CD4-positive, CD25-positive, alpha-beta regulatory T cell (primary cell): ENCODE measurements around the gene TRIM74. TPM values are rescaled to one million over a fixed set of nuclear protein-coding genes. Genes with fewer than 3 reads are reported as not detected.
A peak's percentile ranks its signal among the peaks of the same experiment; 100 is the strongest.
"Not testable (repeated sequence)": the region's sequence is repeated elsewhere in the genome, so short reads cannot be mapped to it uniquely, and the experiment has no call there.

Experiments
- ATAC-seq, 2 donors: fragments of 150-1000 bp; cut with Tn5 transposase; one replicate each; pipeline ENCODE4 v1.10.0; 2021; ENCODE audit warnings: low read depth in 2 of 2, moderate number of reproducible peaks in 2 of 2, moderate library complexity in 1 of 2
- DNase-seq, 3 donors: peaks; one replicate each; pipeline versions ENCODE4 v3.0.0 to v3.0.0-alpha.2; 2012 to 2022; ENCODE audit warnings: mixed read lengths in 1 of 3
- H3K27ac ChIP-seq: one replicate; pipeline ENCODE4 v1.7.0; 2013; ENCODE audit warnings: mild to moderate bottlenecking, low read length; ENCODE audit not compliant: insufficient read depth, poor library complexity, severe bottlenecking
- H3K27me3 ChIP-seq: one replicate; pipeline ENCODE4 v1.7.0; 2013; ENCODE audit warnings: low read length; ENCODE audit not compliant: control insufficient read depth, insufficient read depth
- H3K36me3 ChIP-seq: one replicate; pipeline ENCODE4 v1.7.0; 2013; ENCODE audit warnings: mild to moderate bottlenecking, low read length, moderate library complexity; ENCODE audit not compliant: control insufficient read depth, insufficient read depth
- H3K4me1 ChIP-seq: 2 replicates; pipeline ENCODE4 v1.7.0; 2013; ENCODE audit warnings: mild to moderate bottlenecking, low read length; ENCODE audit not compliant: insufficient read depth, control insufficient read depth, poor library complexity, severe bottlenecking
- H3K4me3 ChIP-seq: one replicate; pipeline ENCODE4 v1.7.0; 2013; ENCODE audit warnings: low read depth, mild to moderate bottlenecking, low read length, moderate library complexity
- H3K9me3 ChIP-seq, 2 experiments: 1 replicate in 1 of 2; 2 replicates in 1 of 2; pipeline ENCODE4 v1.7.0; 2013; ENCODE audit warnings: low read length in 2 of 2, mild to moderate bottlenecking in 1 of 2, moderate library complexity in 1 of 2; ENCODE audit not compliant: control insufficient read depth in 2 of 2
- H3K27ac Mint-ChIP-seq, 3 donors: one replicate each; pipeline ENCODE4 v1.8.0; 2020 to 2022; ENCODE audit warnings: mild to moderate bottlenecking in 3 of 3, mixed read lengths in 3 of 3, moderate library complexity in 2 of 3
- H3K27me3 Mint-ChIP-seq: one replicate; pipeline ENCODE4 v1.8.0; 2022; ENCODE audit warnings: mild to moderate bottlenecking, mixed read lengths
- H3K36me3 Mint-ChIP-seq: one replicate; pipeline ENCODE4 v1.8.0; 2020; ENCODE audit warnings: mixed read lengths
- H3K4me1 Mint-ChIP-seq, 4 donors: one replicate each; pipeline ENCODE4 v1.8.0; 2020 to 2022; ENCODE audit warnings: mixed read lengths in 4 of 4, mild to moderate bottlenecking in 1 of 4
- H3K4me3 Mint-ChIP-seq, 4 donors: one replicate each; pipeline ENCODE4 v1.8.0; 2020 to 2022; ENCODE audit warnings: mild to moderate bottlenecking in 4 of 4, mixed read lengths in 4 of 4, moderate library complexity in 3 of 4
- H3K9me3 Mint-ChIP-seq, 7 donors: one replicate each; pipeline ENCODE4 v1.8.0; 2020 to 2022; ENCODE audit warnings: mixed read lengths in 7 of 7, mild to moderate bottlenecking in 3 of 7, moderate library complexity in 2 of 7
- polyA plus RNA-seq, 4 donors: library from polyadenylated mRNA; unstranded; fragments of 300-500 nt; fragmentation: Illumina TruSeq; gene quantifications; one replicate each; pipeline ENCODE4 v1.2.3, GENCODE V29; 2021
- total RNA-seq: library from RNA; stranded (reverse); gene quantifications from one replicate; pipeline ENCODE4 v1.2.3, GENCODE V29; 2022

Gene TRIM74
- total and polyA plus RNA-seq, 5 donors from 2014 or later, result 3.3 TPM; not detected in 4

DNA sequence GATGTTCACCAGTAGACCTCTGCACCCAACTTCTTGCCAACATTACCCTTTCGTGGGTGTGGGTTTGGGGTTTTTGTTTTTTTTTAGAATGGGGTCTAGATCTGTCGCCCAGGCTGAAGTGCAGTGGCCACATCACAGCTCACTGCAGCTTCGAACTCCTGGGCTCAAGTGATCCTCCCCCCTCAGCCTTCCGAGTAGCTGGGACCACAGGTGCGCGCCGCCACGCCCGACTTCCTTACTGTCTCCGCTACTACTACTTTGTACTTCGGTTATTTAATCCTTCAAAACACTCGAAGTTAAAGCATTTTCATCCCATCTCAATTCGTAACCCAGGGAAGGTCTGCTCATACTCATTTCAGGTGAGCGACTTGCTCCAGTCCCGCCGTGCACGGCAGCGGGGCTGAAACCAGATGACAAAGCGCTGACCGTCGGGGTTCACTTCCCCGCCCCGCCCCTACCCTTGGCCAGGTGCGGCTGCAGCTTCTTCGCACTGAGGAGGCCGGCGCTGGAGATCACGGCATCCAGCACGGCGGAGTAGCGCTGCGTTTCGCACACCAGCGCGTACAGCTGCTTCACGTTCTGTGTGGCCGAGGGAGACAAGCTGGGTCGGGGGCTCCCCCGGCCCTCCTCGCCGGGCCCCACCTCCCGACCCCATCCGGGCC is 15.2 kb downstream of the TRIM74 start:
- not testable (repeated sequence) for H3K4me1 ChIP-seq, DNase-seq, H3K27ac ChIP-seq, H3K9me3 Mint-ChIP-seq, H3K27me3 ChIP-seq, H3K4me1 Mint-ChIP-seq, H3K9me3 ChIP-seq, H3K27me3 Mint-ChIP-seq, H3K4me3 ChIP-seq, H3K36me3 ChIP-seq, H3K4me3 Mint-ChIP-seq, H3K36me3 Mint-ChIP-seq, H3K27ac Mint-ChIP-seq
- peak; percentile 35 to 45 for ATAC-seq

DNA sequence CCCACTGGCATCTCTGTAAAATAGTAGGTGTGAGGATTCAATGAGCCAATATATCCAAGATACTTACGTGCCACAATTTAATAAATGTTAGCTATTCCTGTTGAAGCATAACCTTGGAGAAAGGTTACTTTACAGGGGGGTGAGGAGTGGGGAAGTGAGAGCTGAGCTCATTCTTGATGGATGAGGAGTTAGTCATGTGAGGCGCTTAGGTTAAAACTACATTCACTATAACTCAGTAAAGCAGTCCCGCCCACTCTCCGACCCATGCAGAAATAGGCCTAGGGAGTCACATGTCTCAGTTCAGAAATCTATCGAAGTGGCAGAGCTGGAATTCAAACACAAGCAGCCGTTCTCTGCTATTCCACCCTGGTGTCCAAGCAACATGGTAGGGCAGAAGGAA is 18.8 kb downstream of the TRIM74 start:
- not testable (repeated sequence) for H3K27ac ChIP-seq, H3K4me1 ChIP-seq, ATAC-seq, H3K4me1 Mint-ChIP-seq, H3K27me3 ChIP-seq, H3K4me3 Mint-ChIP-seq, H3K27ac Mint-ChIP-seq, H3K27me3 Mint-ChIP-seq, H3K9me3 Mint-ChIP-seq, H3K36me3 Mint-ChIP-seq, DNase-seq, H3K4me3 ChIP-seq, H3K36me3 ChIP-seq, H3K9me3 ChIP-seq

DNA sequence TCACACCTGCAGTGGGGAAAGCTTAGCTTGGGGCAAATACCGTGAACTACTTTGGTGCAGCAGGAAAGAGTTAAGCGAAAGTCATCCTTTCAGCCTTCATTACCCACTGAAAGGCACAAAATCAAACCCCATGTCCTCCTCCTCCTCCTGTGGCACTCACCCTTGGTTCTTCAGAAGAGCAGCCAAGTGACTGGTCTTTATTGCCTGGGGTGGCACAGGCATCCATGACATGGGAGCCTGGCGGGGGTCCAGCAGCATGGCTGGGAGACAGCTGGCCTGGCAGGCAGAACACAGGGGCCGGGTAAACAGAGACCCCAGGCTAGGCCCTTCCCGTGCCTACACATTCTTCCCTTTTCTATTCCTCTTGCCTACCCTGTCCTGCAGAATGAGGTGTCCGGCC is 19.6 kb downstream of the TRIM74 start:
- not testable (repeated sequence) for H3K4me1 ChIP-seq, H3K4me1 Mint-ChIP-seq, H3K36me3 Mint-ChIP-seq, H3K27ac ChIP-seq, ATAC-seq, H3K27me3 Mint-ChIP-seq, DNase-seq, H3K36me3 ChIP-seq, H3K4me3 Mint-ChIP-seq, H3K27ac Mint-ChIP-seq, H3K9me3 Mint-ChIP-seq, H3K9me3 ChIP-seq, H3K27me3 ChIP-seq, H3K4me3 ChIP-seq

DNA sequence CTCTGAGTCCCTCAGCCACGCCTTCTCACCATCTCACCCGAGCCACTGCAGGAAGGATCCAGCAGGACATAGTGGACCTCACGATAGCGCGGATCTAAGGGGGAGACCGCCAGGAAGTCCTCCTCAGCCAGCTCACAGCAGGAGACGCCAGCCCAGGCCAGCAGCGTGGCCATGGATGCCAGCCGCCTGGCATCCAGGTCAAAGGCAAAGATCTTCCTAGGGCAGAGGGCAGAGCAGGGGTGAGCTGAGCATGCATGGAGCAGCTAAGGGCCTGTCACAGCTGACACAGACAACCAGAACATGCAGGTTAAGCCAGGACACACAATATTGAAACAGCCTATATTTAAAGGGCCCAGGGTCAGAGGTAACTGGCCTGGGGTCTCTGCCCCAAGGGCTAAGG is 20.0 kb downstream of the TRIM74 start:
- H3K36me3 Mint-ChIP-seq, ATAC-seq, H3K4me1 Mint-ChIP-seq, H3K27ac Mint-ChIP-seq, H3K27me3 ChIP-seq, H3K4me1 ChIP-seq, H3K9me3 Mint-ChIP-seq, H3K9me3 ChIP-seq, H3K36me3 ChIP-seq, DNase-seq, H3K4me3 ChIP-seq, H3K4me3 Mint-ChIP-seq, H3K27ac ChIP-seq, H3K27me3 Mint-ChIP-seq: not testable (repeated sequence)

DNA sequence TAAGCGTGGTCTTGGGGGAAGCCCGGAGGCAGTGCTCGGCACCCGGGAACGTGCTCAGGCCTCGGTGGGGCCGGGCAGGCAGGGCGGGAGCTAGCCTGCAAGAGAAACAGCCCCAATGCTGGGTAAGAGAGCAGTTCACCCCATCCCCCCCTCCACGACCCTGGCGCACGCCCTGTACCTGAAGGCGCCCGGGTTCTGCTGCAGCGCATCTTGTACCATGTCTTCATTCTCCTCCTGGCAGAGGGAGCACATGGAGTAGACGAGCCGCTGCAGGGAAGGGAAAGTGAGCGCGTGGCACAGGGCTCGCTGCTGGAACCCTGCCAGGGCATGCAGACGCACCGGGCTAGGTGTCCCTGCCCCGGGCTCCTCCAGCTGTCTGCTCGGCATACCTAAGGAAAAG is 20.6 kb downstream of the TRIM74 start:
- DNase-seq, ATAC-seq, H3K4me3 ChIP-seq, H3K27me3 ChIP-seq, H3K4me1 Mint-ChIP-seq, H3K36me3 Mint-ChIP-seq, H3K4me1 ChIP-seq, H3K4me3 Mint-ChIP-seq, H3K9me3 ChIP-seq, H3K27ac Mint-ChIP-seq, H3K9me3 Mint-ChIP-seq, H3K36me3 ChIP-seq, H3K27me3 Mint-ChIP-seq, H3K27ac ChIP-seq: not testable (repeated sequence)

DNA sequence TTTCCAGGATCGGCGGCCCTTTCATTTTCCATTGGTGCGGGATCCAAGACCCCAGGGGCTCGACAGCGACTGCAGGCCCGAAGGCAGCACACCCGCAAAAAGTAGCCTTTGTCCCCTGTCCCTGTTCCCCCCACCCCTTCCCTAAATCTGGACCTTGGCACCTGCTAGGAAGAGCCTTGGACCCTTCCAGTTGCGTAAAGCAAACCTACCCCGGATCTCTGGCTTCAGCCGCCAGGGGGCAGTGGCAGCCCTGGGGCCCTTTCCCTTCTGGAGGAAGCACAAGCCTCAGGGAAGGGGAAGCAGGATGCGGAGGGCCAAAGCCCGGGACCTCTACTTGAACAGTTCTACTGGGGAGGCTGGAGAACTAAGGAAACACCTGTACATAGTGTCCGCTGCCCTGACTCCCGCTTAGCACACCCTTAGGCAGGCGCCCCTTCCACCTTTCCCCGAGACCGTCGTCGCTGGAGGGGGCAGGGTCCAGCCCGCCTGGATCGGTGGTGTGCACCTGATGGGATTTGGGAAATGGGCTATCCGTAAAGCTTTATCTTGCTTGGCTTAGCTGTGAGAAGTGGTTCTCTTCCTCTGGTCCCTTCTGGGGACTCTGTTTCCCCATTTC is 23.0 kb downstream of the TRIM74 start:
- not testable (repeated sequence) for H3K4me3 Mint-ChIP-seq, H3K9me3 ChIP-seq, ATAC-seq, H3K27ac ChIP-seq, H3K27ac Mint-ChIP-seq, H3K36me3 ChIP-seq, H3K4me1 ChIP-seq, DNase-seq, H3K36me3 Mint-ChIP-seq, H3K4me1 Mint-ChIP-seq, H3K27me3 Mint-ChIP-seq, H3K9me3 Mint-ChIP-seq, H3K4me3 ChIP-seq, H3K27me3 ChIP-seq

DNA sequence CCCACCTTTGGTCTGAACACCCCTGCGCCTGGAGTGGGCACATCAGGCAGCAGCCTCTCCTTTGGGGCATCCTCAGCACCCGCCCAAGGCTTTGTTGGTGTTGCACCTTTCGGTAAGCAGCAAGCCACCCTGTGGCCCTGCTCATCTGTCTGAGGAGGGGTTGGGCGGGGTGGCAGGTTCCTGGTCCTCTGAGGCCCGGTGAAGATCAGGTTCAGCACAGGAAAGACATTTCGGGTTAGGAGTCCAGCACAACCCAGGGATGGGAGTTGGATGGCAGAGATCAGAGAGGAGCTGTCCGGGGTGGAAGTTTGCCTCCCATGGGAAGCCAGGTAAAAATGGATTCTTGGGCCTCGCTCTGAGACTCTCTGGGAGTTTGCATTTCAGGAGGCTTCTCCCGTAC is 23.7 kb downstream of the TRIM74 start:
- not testable (repeated sequence) for H3K4me1 ChIP-seq, DNase-seq, H3K9me3 Mint-ChIP-seq, H3K4me3 Mint-ChIP-seq, H3K36me3 ChIP-seq, H3K4me3 ChIP-seq, H3K27ac ChIP-seq, H3K27ac Mint-ChIP-seq, H3K9me3 ChIP-seq, ATAC-seq, H3K36me3 Mint-ChIP-seq, H3K4me1 Mint-ChIP-seq, H3K27me3 Mint-ChIP-seq, H3K27me3 ChIP-seq

DNA sequence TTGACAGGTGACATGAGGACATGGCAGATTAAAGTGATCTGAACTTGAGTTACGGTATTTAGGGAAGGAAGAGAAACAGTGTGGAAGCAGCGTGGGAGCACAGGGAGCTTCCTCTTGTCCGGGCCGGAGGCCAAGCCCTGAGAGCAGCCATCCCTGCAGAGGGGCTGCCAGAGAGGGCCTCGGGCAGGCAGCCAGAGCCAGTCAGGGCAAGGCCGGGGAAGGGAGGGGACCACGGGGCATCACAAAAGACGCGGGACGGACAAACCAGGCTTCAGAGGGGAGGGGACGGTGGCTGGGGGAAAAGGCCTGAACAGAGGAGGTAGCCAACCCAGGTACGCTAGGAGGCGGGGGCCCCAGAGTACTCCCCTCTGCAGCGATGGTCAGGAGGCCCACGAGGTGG is 24.3 kb downstream of the TRIM74 start:
- not testable (repeated sequence) for ATAC-seq, DNase-seq, H3K4me3 Mint-ChIP-seq

More for the DNA sequence above, 24.3 kb downstream of the TRIM74 start:
- not testable (repeated sequence) for H3K9me3 Mint-ChIP-seq, H3K27ac ChIP-seq, H3K4me1 ChIP-seq, H3K27me3 ChIP-seq, H3K36me3 Mint-ChIP-seq, H3K4me3 ChIP-seq, H3K4me1 Mint-ChIP-seq, H3K36me3 ChIP-seq, H3K27ac Mint-ChIP-seq, H3K9me3 ChIP-seq, H3K27me3 Mint-ChIP-seq
